Glutamatergic neuron (in vitro differentiated cells): Measurements from ENCODE around the gene ADCY4. TPM values are rescaled to one million over a fixed set of nuclear protein-coding genes. Genes with fewer than 3 reads are reported as not detected.
"Not testable (repeated sequence)": the region's sequence is repeated elsewhere in the genome, so short reads cannot be mapped to it uniquely, and the experiment has no call there.

Source experiments
- DNase-seq: peaks from one replicate; pipeline ENCODE4 v3.0.0; 2022
- H3K27ac Mint-ChIP-seq: one replicate; pipeline ENCODE4 v1.8.0; 2020; ENCODE audit warnings: mild to moderate bottlenecking, mixed read lengths, inconsistent platforms; ENCODE audit not compliant: unreplicated experiment
- H3K27me3 Mint-ChIP-seq: one replicate; pipeline ENCODE4 v1.8.0; 2020; ENCODE audit warnings: mild to moderate bottlenecking, moderate library complexity, mixed read lengths, inconsistent platforms; ENCODE audit not compliant: unreplicated experiment
- H3K36me3 Mint-ChIP-seq: one replicate; pipeline ENCODE4 v1.8.0; 2020; ENCODE audit warnings: mild to moderate bottlenecking, mixed read lengths, inconsistent platforms; ENCODE audit not compliant: unreplicated experiment
- H3K4me1 Mint-ChIP-seq: one replicate; pipeline ENCODE4 v1.8.0; 2020; ENCODE audit warnings: mild to moderate bottlenecking, low read depth, mixed read lengths, inconsistent platforms; ENCODE audit not compliant: unreplicated experiment
- H3K4me3 Mint-ChIP-seq: one replicate; pipeline ENCODE4 v1.8.0; 2020; ENCODE audit warnings: mild to moderate bottlenecking, mixed read lengths, inconsistent platforms; ENCODE audit not compliant: unreplicated experiment
- H3K9me3 Mint-ChIP-seq: one replicate; pipeline ENCODE4 v1.8.0; 2020; ENCODE audit warnings: mild to moderate bottlenecking, moderate library complexity, mixed read lengths, inconsistent platforms; ENCODE audit not compliant: unreplicated experiment
- CTCF ChIP-seq: fragments of 200-600 bp; sonication (generic); IDR thresholded peaks from one replicate; pipeline ENCODE4 v1.5.0; 2021; ENCODE audit not compliant: partially characterized antibody, unreplicated experiment
- total RNA-seq: library from RNA; stranded (reverse); fragmentation: NEBNext Ultra II Directional; extraction: Animal tissue kit (Norgen Biotek cat#: 25700); gene quantifications from one replicate; pipeline ENCODE4 v1.2.1, GENCODE V29; 2021; ENCODE audit not compliant: unreplicated experiment

ADCY4 gene
- total RNA-seq, 1 donor from 2014 or later = not detected

DNA sequence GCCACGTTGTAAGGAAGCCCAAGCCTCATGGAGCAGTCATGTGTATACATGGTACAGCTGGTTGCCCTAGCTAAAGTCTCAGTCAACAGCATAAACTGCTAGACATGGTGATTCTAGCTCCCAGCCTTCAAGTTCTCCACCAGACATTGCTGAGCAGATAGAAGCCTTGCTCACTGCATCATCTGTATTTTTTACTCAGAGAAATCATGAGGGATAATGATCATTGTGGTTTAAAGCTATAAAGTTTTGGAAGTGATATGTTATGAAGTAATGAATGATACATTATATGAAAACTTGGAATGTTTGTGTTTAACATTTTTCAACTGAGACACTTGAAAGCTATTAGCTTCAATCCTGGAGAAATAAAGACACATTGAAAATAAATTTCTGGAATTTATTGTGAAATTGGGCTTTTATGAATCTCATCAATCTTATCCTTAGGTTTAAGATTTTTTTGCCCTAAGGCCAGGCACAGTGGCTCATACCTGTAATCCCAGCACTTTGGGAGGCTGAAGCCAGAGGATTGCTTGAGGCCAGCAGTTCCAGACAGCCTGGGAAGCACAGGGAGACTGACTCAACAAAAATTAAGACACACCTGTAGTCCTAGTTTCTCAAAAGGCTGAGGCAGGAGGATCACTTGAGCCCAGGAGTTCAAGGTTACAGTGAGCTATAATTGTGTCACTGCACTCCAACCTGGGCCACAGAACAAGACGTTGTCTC, 27.5 kb upstream of the ADCY4 start:
- Mint-ChIP-seq H3K4me1 (peaks cover under 1% of the 10 kb centered on the region), H3K27me3 (peaks cover 1% of the 10 kb centered on the region), H3K4me3 (no peak overlapping the region), H3K27ac (no peak overlapping the region), H3K36me3 (no peaks in the 10 kb centered on the region), H3K9me3 (peaks cover 6% of the 10 kb centered on the region)
- DNase-seq = no peak
- TF ChIP-seq CTCF = no peak

- no peak for DNase-seq
- H3K4me3 Mint-ChIP-seq = no peak overlapping the region
- no peak for TF ChIP-seq CTCF
- H3K27me3 Mint-ChIP-seq = peaks cover 1% of the 10 kb centered on the region
- H3K36me3 Mint-ChIP-seq = no peaks in the 10 kb centered on the region
- H3K27ac Mint-ChIP-seq = no peak overlapping the region
- H3K4me1 Mint-ChIP-seq = no peaks in the 10 kb centered on the region
- peaks cover 4% of the 10 kb centered on the region for H3K9me3 Mint-ChIP-seq
These were observed 26.5 kb upstream of the ADCY4 start for GRCh38 chr14:24361326-24361725.

GRCh38 chr14:24360281-24360680, 25.4 kb upstream of the ADCY4 start:
- H3K27me3 Mint-ChIP-seq = peaks cover 1% of the 10 kb centered on the region

GRCh38 chr14:24356208-24356607, 21.3 kb upstream of the ADCY4 start:
- no peak for DNase-seq
- Mint-ChIP-seq H3K27ac (no peak overlapping the region), H3K4me3 (no peak overlapping the region), H3K4me1 (no peaks in the 10 kb centered on the region), H3K9me3 (peaks cover 4% of the 10 kb centered on the region), H3K27me3 (peaks cover 3% of the 10 kb centered on the region), H3K36me3 (no peaks in the 10 kb centered on the region)
- no peak for TF ChIP-seq CTCF

More at GRCh38 chr14:24360281-24360680, 25.4 kb upstream of the ADCY4 start:
- Mint-ChIP-seq H3K27ac (no peak overlapping the region), H3K36me3 (no peaks in the 10 kb centered on the region), H3K4me1 (no peaks in the 10 kb centered on the region), H3K4me3 (no peak overlapping the region), H3K9me3 (peaks cover 4% of the 10 kb centered on the region)
- DNase-seq = no peak
- no peak for TF ChIP-seq CTCF

- peaks cover 4% of the 10 kb centered on the region for H3K9me3 Mint-ChIP-seq
- no peak overlapping the region for H3K4me3 Mint-ChIP-seq
- H3K27me3 Mint-ChIP-seq = peaks cover 3% of the 10 kb centered on the region
- H3K27ac Mint-ChIP-seq = no peak overlapping the region
- no peak for TF ChIP-seq CTCF
- no peak for DNase-seq
- no peaks in the 10 kb centered on the region for H3K4me1 Mint-ChIP-seq
- H3K36me3 Mint-ChIP-seq = no peaks in the 10 kb centered on the region
These were observed 20.1 kb upstream of the ADCY4 start for GRCh38 chr14:24355009-24355408.

DNA sequence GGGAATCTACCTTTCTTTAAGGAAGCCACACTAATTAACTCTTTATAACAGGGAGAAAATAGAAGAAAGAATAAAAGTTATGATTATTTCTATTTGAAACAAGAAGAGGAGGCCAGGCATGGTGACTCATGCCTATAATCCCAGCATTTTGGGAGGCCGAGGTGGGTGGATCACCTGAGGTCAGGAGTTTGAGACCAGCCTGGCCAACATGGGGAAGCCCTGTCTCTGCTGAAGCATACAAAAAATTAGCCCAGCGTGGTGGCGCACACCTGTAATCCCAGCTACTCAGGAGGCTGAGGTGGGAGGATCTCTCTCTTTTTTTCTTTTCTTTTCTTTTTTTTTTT, 19.6 kb upstream of the ADCY4 start:
- H3K36me3 Mint-ChIP-seq, H3K4me3 Mint-ChIP-seq, H3K27ac Mint-ChIP-seq, DNase-seq, H3K4me1 Mint-ChIP-seq, H3K9me3 Mint-ChIP-seq, H3K27me3 Mint-ChIP-seq: not testable (repeated sequence)
